Gastrocnemius medialis (tissue), 4 donors: ENCODE measurements around the gene GRM4. TPM values are rescaled to one million over a fixed set of nuclear protein-coding genes. Genes with fewer than 3 reads are reported as not detected.

Experiments used
- ATAC-seq, 2 donors: fragments of 150-250 bp; one replicate each; pipeline ENCODE4 v1.9.1; 2016
- DNase-seq, 2 donors: peaks; one replicate each; pipeline ENCODE4 v3.0.0-alpha.2; 2019
- H3K27ac ChIP-seq, 4 donors: fragments of 200-600 bp; sonication (generic); 1 replicate in 1 of 4; 2 replicates in 3 of 4; pipeline ENCODE4 v1.5.1; 2016 to 2018; ENCODE audit warnings: mild to moderate bottlenecking in 2 of 4, moderate library complexity in 1 of 4
- H3K27me3 ChIP-seq, 3 donors: fragments of 200-600 bp; sonication (generic) in 2 of 3; 1 replicate in 1 of 3; 2 replicates in 2 of 3; pipeline versions ENCODE4 v1.5.1 to v1.6.0; 2016 to 2019; ENCODE audit warnings: mild to moderate bottlenecking in 1 of 3, moderate library complexity in 1 of 3
- H3K36me3 ChIP-seq, 2 donors: fragments of 200-600 bp; sonication (generic) in 1 of 2; one replicate each; pipeline ENCODE4 v1.5.1; 2017 to 2018
- H3K4me1 ChIP-seq, 2 donors: fragments of 200-600 bp; sonication (generic) in 1 of 2; one replicate each; pipeline ENCODE4 v1.5.1; 2016 to 2017; ENCODE audit warnings: mild to moderate bottlenecking in 2 of 2
- H3K4me3 ChIP-seq, 4 donors: fragments of 200-600 bp; sonication (generic) in 3 of 4; 1 replicate in 1 of 4; 2 replicates in 3 of 4; pipeline ENCODE4 v1.5.1; 2016 to 2019; ENCODE audit warnings: mild to moderate bottlenecking in 2 of 4
- H3K9me3 ChIP-seq, 3 donors: fragments of 200-600 bp; sonication (generic) in 2 of 3; 1 replicate in 1 of 3; 2 replicates in 2 of 3; pipeline ENCODE4 v1.5.1; 2016 to 2019
- POLR2A ChIP-seq, 2 donors: fragments of 450-650 bp; IDR thresholded peaks; one replicate each; pipeline ENCODE4 v1.6.1; 2017; ENCODE audit warnings: antibody characterized with exemption in 2 of 2, mild to moderate bottlenecking in 2 of 2, moderate library complexity in 2 of 2
- in situ Hi-C, 4 donors: fragments of 200-750 bp; cut with MboI; loops; one replicate each; pipeline versions ENCODE4 v1.15.0 to v1.8.0; 2017; ENCODE audit warnings: low sequenced_read_pairs in 4 of 4
- intact Hi-C: fragments of 100-400 bp; cut with DNase I; formaldehyde crosslinking; loops from one replicate; pipeline ENCODE4 v1.15.1; 2023; ENCODE audit warnings: low total_unique reads
- total RNA-seq, 4 donors: library from RNA; depleted of rRNA; stranded (reverse); fragments of >200 nt; gene quantifications; one replicate each; pipeline versions ENCODE4 v1.1.0 to v1.2.3, GENCODE V29; 2016
- TF ChIP-seq, protein P1 (sequence below), 5 experiments: fragments of 450-650 bp in 3 of 5; fragments of 200-600 bp in 2 of 5; sonication (generic) in 2 of 5; IDR thresholded peaks in 4 of 5; conservative IDR thresholded peaks in 1 of 5; 1 replicate in 4 of 5; 2 replicates in 1 of 5; pipeline ENCODE4 v1.5.1; 2016 to 2019; ENCODE audit warnings: antibody characterized with exemption in 5 of 5, mild to moderate bottlenecking in 3 of 5, moderate library complexity in 3 of 5

The GRM4 gene
- total RNA-seq, 4 donors from 2014 or later, result 0.03 TPM; not detected in 3

DNA sequence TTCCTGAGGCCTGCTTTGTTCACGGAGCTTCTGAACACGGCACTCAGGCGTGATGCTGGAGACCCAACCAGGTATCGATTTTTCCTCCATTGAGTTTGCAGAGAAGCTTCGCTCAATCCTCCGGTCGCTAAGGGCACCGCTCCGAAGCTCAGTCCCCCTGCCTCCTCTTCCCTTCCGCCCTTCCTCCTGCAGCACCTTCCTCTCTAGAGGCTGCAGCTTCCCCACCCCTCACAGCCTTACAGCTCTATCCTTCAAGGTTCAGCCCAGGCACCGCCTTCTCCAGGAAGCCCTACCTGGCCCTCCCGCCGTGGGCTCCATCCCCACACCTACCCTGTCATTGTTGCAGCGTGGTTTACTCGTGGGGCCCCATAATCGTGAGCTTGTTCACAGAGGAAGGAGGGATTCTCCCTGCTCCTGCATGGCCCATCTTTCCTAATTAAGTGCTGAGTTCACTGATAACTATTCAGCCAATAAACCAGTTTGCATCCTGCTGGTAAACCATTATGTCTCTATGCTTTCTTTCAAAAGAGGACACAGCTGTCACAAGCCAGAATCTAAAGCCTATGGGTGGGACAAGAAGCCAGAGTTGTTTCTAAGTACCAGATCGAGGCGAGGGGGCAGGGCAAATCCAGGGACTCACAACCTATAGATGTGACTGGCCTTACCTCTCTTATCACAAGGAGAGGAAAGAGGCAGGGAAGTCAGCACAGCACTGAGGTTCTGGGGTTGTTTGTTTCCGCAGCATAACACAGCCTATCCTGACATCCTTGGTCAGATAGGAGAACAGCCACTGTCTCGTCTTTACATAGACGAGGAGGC is 152.0 kb downstream of the GRM4 start:
- H3K36me3 ChIP-seq, result no peaks in the 10 kb centered on the region
- ATAC-seq, result no peak
- peaks cover 0 to 5% (median 0%) of the 10 kb centered on the region in 3 donors for H3K9me3 ChIP-seq
- peaks cover 0 to 11% (median 8%) of the 10 kb centered on the region in 3 donors for H3K27me3 ChIP-seq
- no peak overlapping the region for H3K27ac ChIP-seq
- intact Hi-C loops, result no loop called here
- no peak overlapping the region for H3K4me3 ChIP-seq
- TF ChIP-seq, protein P1, sequence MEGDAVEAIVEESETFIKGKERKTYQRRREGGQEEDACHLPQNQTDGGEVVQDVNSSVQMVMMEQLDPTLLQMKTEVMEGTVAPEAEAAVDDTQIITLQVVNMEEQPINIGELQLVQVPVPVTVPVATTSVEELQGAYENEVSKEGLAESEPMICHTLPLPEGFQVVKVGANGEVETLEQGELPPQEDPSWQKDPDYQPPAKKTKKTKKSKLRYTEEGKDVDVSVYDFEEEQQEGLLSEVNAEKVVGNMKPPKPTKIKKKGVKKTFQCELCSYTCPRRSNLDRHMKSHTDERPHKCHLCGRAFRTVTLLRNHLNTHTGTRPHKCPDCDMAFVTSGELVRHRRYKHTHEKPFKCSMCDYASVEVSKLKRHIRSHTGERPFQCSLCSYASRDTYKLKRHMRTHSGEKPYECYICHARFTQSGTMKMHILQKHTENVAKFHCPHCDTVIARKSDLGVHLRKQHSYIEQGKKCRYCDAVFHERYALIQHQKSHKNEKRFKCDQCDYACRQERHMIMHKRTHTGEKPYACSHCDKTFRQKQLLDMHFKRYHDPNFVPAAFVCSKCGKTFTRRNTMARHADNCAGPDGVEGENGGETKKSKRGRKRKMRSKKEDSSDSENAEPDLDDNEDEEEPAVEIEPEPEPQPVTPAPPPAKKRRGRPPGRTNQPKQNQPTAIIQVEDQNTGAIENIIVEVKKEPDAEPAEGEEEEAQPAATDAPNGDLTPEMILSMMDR (IDR thresholded peaks at IDR 0.05 in 4 of 5, conservative IDR thresholded peaks at IDR 0.05 in 1 of 5), result no peak
- TF ChIP-seq POLR2A (IDR thresholded peaks at IDR 0.05), result no peak
- H3K4me1 ChIP-seq, result no peaks in the 10 kb centered on the region
- no peak for DNase-seq
- in situ Hi-C loops, result no loop called here

DNA sequence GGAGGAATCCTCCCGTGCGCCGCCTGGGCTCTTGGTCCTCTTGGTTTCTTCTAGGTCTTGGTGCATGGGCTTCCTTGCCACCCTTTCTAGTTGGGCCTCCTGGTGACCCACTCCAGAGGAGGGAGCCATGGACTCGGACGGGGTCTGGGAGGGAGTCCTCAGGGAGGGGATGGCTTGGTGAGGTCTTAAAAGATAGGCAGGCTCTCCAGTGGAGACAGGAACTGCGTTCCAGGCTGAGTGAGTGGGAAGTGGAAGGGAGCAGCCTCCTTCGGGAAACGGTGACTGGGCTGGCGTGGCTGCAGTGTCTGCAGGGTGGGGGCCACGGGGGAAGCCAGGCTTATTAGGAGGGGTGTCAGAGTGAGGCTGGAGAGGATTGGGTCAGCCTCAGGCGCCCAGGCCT is 152.8 kb downstream of the GRM4 start:
- no peaks in the 10 kb centered on the region for H3K4me1 ChIP-seq
- no peak overlapping the region for H3K4me3 ChIP-seq
- intact Hi-C loops, result no loop called here
- peaks cover 0 to 5% (median 0%) of the 10 kb centered on the region in 3 donors for H3K9me3 ChIP-seq
- in situ Hi-C loops, result no loop called here
- no peak for TF ChIP-seq POLR2A (IDR thresholded peaks at IDR 0.05)
- TF ChIP-seq, protein P1 (IDR thresholded peaks at IDR 0.05 in 4 of 5, conservative IDR thresholded peaks at IDR 0.05 in 1 of 5), result no peak
- peaks cover 0 to 11% (median 8%) of the 10 kb centered on the region in 3 donors for H3K27me3 ChIP-seq
- ATAC-seq (no peak), DNase-seq (no peak)
- no peaks in the 10 kb centered on the region for H3K36me3 ChIP-seq
- no peak overlapping the region for H3K27ac ChIP-seq

DNA sequence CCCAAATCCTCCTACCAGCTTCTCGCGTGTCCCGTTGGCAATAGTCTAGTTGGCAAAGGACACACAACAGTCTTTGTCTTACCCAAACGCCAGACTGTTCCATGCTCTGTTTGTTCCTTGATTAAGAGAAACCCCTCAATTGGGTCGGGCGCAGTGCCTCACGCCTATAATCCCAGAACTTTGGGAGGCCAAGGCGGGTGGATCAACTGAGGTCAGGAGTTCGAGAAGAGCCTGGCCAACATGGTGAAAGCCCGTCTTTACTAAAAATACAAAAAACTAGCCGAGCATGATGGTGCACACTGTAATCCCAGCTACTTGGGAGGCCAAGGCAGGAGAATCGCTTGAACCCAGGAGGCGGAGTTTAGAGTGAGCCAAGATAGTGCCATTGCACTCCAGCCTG is 153.7 kb downstream of the GRM4 start:
- DNase-seq, result no peak
- no peaks in the 10 kb centered on the region for H3K36me3 ChIP-seq
- peaks cover 0 to 8% (median 6%) of the 10 kb centered on the region in 3 donors for H3K27me3 ChIP-seq
- H3K4me3 ChIP-seq, result no peak overlapping the region
- H3K9me3 ChIP-seq, result peaks cover 0 to under 1% (median 0%) of the 10 kb centered on the region in 3 donors
- no peaks in the 10 kb centered on the region for H3K4me1 ChIP-seq
- intact Hi-C loops, result no loop called here
- no peak for ATAC-seq
- in situ Hi-C loops, result no loop called here
- TF ChIP-seq, protein P1 (IDR thresholded peaks at IDR 0.05 in 4 of 5, conservative IDR thresholded peaks at IDR 0.05 in 1 of 5), result no peak
- no peak for TF ChIP-seq POLR2A (IDR thresholded peaks at IDR 0.05)
- no peak overlapping the region for H3K27ac ChIP-seq

DNA sequence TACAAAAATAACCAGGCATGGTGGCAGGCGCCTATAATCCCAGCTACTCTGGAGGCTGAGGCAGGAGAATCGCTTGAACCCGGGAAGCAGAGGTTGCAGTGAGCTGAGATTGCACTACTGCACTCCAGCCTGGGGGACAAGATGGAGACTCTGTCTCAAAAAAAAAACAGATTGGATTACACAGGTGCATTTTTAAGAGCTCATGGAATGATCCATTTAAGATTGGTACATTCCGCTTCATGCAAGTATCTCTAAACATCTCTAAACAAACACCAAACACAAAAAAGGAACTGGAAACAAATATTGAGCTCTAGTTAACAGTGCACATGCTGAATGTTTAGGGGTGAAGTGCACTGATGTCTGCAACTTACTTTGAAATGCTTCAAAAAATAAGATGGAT is 154.3 kb downstream of the GRM4 start:
- Histone ChIP-seq H3K4me3 (no peak overlapping the region), H3K27ac (no peak overlapping the region), H3K4me1 (no peaks in the 10 kb centered on the region), H3K36me3 (no peaks in the 10 kb centered on the region), H3K27me3 (peaks cover 0 to 8% (median 5%) of the 10 kb centered on the region in 3 donors), H3K9me3 (no peaks in the 10 kb centered on the region)
- in situ Hi-C loops (no loop called here), intact Hi-C loops (no loop called here)
- no peak for TF ChIP-seq POLR2A (IDR thresholded peaks at IDR 0.05)
- TF ChIP-seq, protein P1 (IDR thresholded peaks at IDR 0.05 in 4 of 5, conservative IDR thresholded peaks at IDR 0.05 in 1 of 5), result no peak
- ATAC-seq (no peak), DNase-seq (no peak)
